NCI-H187 (cell line): ENCODE data around the gene ZNF79.

ENCODE experiments used
- DNase-seq, 2 experiments: peaks; one replicate each; lab custom pipeline; 2025; lab: John Stamatoyannopoulos, UW

The ZNF79 gene

DNA sequence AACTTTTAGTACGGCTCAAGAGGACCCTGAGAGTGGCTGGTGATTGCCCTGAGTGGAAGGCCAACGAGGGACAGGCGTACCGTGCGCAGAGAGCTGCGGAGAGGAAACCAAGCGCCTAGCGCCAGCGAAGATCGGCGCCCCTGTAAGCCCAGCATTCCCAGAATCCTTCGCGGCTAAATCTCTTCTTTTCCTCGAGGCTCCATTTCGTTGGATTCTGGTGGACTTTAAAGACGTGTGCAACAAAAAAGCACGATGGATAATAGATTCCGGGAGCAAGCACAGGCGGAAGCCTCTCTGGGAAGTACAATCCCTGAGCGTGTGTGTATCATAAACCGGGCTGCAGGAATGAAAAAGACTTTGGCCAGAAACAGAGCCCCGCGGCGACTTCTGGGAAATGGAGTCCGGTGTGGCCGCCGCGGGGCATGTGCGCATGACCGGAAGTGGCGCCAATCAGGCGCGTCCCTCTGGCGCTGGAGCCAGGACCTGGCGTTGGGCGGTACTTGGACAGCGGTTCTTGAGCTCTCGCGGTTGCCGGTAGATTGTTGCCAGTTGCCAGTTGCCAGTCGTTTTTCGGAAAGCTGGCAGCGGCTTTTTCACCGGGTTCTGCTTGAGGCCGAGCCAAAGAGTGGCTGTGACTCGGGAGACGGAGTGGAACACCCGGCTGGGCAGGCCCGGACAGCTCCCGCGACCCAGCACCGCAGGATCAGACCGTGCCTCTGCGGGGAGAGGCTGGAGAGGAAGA, at the start of gene ZNF79:
ZNF79 (plus strand) TSS at position 449 of the 742 bp plus-strand sequence. CDS start 406 bp downstream, outside the sequence.
- DNase-seq, result peak; percentile 70 to 74

DNA sequence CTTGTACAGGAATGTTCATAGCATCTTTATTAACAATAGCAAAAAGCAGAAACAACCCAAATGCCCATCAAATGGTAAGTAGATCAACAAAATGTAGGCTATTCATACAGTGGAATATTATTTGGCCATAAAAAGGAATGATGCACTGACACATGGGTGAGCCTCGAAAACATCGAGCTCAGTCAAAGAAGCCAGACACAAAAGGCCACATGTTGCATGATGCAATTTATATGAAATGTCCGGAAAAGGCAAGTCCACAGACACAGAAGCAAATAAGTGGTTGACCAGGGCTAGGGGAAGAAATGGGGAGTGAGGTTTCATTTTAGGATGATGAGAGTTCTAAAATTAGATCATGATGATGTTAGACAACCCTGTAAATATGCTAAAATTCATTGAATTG, 43.7 kb upstream of the ZNF79 start:
- no peak for DNase-seq

DNA sequence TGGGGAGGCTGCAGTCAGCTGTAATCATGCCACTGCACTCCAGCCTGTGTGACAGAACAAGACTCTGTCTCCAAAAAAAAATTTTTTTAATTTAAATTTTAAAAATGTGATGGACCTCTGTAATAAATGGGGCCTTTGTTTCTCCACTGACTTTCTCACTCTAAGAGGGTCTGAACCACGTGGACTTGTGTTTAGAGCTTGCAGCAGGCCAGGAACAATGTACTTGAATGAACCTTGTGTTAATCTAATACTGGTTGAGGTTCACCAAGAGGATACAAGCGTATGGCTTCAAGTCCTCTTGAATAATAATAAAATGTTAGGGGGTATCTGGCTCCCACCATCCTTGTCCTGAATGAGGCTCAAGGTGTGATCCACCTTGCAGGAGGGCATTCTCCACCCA, 41.6 kb upstream of the ZNF79 start:
- DNase-seq, result no peak

DNA sequence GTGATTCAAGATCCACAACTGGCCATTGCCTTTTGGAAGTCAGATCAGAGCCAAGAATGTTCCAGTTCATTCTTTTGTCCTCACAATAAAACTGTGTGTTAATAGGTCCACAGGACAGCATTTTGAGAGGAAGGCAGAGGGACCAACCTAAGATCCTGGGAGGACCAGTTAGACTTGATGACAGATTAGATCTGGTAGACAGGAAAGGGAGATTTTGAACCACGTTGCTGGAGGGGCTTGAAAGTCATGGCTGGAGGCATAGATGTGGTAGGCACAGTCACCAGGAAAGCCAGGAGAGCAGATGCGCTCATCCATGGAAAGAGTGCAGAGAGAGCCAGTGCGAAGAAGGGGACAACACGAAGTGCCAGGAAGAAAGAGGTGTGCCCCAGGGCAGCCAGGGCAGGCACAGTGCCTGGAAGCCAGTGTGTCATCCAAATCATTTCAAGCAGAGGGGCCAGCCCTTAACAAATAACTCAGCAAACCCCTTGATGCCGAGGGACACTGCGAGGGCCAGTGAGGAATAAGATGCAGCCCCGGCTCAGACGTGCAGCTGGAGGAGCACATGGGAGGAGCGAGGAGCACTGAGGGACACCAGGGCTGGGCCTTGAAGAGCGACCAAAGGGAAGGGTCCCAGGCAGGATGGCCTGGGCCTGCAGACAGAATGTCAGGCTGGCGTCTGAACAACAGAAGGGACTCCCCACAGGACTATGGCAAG, 40.0 kb upstream of the ZNF79 start:
- no peak for DNase-seq

DNA sequence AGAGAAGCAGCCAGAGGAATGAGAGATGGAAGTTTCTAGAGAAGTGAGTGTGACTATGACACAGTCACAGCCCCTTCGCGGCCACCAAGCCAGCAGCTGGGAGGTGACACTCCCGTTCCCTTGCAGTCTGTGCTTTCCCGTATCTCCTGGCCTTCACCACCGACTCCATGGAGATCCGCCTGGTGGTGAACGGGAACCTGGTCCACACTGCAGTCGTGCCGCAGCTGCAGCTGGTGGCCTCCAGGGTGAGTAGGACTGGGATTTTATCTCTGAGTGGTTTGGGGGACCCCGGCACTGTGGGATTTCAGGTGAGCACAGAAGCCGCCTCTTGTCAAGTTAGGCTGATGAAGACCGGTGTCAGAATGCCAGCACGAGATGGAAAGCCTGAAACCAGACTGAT, 39.3 kb upstream of the ZNF79 start:
- DNase-seq, result no peak

DNA sequence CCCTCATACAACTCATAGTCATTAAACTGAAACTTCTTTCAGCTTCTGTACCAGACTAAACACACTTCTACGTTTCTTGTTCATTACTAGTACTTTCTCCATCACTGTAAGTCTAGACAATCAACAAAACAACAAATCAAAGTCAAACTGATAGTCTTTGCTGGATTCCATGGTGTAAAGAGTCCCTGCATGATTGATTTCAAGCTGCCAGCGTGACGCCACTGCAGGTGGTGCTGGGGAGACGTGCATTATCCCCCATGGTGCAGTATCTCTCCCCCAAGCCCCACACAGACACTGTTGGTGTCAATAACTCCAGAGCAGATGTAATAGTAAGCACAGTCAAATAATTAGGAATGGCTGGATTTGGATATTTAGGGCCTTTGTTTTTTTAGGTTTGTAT, 37.9 kb upstream of the ZNF79 start:
- DNase-seq, result no peak

DNA sequence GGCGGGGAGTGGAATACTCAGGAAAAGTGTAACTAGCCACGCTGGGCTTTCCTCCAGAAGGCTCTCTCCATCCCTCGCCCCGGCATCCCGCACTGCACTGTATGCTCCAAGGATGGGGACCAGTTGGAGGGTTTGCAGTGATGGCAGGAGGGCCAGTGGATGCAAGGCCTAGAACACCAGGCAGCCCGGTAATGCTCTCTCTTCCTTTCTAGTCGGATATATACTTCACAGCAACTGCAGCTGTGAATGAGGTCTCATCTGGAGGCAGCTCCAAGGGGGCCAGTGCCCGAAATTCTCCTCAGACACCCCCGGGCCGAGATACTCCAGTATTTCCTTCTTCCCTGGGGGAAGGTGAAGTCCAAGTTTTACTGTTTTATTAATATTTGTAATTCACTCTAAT, 37.2 kb upstream of the ZNF79 start:
- DNase-seq, result no peak

DNA sequence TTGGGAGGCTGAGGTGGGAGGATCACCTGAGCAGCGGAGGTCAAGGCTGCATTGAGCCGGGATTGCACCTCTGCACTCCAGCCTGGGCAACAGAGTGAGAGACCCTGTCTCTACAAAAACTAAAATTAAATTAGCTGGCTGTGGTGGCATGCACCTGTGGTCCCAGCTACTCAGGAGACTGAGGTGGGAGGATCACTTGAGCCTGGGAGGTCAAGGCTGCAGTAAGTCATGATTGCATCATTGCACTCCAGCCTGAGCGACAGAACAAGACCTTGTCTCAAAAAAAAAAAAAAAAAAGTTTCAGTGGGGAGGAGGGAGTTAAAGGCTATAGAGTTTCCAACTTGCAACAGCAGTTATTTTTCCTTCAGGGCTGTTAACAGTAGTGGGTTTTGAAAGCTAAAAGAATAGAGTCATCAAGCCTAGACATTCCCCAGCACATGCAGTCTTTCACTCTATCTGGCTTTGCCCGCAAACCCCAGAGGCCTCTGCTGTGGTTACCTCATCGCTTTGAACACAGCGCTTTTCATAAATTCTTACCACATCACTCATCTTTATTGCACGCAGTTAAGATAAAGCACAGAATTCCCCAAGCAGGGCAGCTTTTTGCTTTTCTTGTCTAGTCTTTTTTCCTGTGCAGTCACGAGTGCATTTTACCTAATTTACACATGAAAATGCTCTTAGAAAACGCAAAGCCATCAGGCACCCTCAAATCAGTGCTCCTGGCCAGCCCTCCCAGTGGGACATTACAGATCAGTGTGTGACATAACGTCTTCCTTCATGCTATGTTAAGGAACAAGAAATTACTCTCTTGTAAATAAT, 35.9 kb upstream of the ZNF79 start:
- DNase-seq, result no peak

DNA sequence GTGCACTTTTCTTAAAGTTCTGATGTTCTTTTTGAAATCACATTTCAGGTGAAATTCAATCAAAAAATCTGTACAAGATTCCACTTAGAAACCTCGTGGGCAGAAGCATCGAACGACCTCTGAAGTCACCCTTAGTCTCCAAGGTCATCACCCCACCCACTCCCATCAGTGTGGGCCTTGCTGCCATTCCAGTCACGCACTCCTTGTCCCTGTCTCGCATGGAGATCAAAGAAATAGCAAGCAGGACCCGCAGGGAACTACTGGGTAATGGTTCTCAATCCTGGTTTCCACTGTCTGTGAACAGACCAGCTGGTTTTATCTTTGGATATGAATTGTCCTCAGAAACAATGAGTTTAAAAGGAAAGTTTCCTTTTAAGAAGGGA, 35.3 kb upstream of the ZNF79 start:
- no peak for DNase-seq

DNA sequence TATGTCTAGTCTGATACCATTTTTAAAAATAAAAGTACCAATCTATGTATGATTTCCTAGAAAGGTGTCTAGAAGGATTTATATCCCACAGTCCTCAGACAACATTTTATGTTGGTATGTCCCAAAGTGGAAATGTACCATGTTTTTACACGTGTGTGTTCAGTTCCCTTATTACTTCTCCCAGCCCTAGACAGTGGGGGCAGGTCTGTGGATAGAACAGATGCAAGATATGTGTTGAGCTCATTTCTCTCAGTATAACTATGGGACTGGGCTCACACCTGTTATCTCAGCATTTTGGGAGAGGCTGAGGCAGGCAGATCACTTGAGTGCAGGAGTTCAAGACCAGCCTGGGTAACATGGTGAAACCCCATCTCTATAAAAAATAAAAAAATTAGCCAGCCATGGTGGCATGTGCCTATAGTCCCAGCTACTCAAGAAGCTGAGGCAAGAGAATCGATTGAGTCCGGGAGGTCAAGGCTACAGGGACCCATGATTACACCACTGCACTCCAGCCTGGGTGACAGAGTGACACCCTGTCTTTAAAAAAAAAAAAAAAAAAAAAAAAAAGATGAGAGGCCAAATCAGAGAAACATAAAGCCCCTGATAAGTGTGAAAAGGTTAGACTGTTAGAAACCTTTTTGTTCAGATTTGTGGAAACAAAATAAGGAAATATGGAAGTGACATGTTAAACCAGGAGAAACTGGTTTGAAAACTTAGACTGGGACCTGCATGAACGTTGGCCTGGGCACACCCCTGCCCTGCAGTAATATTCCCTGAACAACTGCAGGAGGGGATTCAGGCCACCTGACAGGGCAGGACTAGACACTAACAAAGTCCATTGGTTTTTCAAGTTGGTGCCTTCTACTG, 34.6 kb upstream of the ZNF79 start:
- DNase-seq, result no peak

DNA sequence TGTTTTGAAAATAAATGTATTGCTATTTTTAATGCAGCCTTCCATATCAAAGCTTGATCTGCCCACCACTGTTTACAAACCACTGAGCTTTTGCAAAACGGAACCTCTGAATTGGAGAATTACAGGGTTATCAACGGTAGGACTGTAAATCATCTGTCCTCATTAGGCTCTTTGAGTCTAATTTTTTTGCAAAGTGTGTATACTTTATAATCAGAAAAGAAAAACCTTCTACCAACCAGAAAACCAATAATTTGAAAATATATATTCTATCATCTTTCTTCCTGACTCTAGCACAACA, 34.0 kb upstream of the ZNF79 start:
- DNase-seq, result no peak

DNA sequence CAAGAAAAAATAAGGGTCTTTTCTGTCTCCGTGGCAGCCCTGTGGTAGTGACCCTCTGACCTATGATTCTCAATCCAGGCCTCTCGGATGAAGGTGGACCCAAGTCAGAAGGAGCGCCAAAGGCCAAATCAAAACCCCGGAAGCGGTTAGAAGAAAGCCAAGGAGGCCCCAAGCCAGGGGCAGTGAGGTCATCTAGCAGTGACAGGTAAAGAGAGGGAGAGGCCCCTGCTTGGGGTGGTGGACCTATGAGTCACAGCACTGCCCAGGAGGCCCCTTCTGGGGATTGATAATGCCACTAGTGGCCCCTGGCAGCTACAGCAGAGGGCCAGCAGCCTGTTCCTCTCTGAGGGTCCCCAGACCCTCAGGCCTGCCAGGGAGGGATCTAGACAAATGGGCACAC, 33.6 kb upstream of the ZNF79 start:
- no peak for DNase-seq

DNA sequence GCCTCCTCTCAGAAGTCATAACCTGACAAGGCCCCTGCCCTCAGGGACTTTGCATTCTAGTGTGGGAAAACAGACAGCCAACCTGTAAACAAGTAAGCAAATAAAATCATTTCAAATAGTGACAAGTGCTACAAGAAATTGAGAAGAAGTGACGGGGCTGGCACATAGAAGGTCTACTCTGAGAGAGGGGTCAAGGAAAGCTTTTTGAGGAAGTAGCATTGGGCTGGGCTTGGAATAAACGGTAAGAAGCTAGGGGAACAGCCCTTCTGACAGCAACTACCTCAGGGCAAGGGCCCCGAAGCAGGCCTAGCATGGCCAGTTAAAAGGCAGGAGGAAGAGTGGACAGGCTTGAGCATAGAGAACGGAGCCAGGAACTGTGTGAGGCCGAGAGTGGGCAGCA, 32.0 kb upstream of the ZNF79 start:
- DNase-seq, result no peak

DNA sequence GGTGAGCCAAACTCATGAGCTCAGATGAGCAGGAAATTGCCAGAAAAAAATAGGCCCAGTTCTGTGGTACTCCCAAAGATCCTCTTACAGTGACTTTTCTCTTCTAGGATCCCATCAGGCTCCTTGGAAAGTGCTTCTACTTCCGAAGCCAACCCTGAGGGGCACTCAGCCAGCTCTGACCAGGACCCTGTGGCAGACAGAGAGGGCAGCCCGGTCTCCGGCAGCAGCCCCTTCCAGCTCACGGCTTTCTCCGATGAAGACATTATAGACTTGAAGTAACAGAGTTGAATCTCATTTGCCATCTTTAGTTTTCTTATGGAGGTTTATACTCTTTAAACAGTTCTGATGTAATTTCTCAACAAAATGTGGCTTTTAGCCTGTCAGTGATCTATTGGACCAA, 31.2 kb upstream of the ZNF79 start:
- no peak for DNase-seq

DNA sequence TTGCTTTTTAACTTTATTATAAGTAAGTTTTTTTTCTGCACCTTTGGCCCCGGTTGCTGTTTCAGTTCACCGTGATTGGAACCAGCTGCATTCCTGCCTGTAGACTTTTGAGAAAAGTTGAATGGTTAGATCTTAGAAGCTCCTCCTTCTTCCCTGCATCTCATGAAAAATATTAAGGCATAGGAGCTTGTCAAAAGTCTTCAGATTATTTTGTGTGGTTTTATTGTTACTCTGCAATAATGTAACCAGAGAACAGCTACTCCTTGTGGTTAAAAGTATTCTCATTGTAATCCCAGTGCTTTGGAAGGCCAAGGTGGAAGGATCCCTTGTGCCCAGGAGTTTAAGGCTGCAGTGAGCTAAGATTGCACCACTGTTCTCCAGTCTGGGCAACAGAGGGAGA, 30.5 kb upstream of the ZNF79 start:
- no peak for DNase-seq

DNA sequence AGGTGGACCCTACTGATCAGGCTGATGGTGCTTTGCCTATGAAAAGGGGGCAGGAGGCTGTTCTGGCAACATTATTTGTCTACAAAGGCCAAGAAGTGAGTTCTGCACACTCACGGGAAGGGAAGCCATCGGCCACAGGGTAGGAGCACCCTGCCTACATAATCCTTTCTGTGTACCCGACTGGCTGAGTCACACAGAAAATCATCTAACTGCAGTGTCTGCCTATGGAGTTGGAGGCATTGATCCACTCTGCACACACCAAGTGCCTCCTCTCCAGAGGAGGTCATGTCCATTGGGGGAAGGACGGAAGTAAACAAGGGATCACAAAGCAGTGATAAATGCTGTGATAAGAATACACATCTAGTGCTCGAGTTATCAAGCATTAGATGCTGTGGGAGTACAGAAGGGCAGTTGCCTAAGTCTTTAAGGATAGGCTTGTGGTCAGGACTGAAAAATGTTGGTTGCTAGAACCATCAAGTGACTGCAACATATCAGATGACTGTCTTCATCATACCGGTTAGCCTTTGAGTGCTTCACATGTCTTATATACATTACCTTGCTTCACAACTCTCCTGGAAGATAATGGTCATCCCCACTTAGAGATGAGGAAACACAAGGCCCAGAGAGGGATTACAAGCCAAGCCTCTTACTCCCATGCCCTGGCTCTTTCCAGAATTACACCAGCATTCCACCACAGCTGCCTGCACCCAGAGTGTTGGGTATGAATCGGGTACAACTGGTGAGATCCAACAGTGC, 28.5 kb upstream of the ZNF79 start:
- no peak for DNase-seq

DNA sequence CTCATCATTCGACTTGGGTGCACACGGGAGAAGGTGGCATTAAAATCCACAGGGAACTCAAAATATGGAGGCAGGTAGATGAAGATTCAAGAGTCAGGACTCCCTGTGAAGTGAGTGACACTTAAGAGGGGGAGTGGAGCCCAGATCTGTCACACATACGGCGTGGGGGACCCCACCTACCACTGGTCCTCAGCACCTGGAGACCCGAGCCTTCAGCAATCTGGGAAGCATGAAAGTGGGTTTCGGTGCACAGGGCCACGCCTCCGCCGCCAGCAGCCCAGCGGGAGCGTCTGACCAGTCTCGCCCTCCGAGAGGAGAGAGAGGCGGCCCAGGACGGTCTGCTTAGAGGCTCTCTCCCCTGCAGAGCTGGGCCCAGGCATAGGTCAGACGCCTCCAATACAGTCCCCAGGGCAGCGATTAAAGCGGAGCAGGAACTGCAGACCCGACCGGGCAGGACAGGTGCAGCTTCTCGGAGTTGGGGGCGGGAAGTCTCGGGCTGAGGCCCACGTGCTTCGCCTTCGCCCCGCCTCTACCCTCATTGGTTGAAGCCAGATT, 27.9 kb upstream of the ZNF79 start:
- no peak for DNase-seq

DNA sequence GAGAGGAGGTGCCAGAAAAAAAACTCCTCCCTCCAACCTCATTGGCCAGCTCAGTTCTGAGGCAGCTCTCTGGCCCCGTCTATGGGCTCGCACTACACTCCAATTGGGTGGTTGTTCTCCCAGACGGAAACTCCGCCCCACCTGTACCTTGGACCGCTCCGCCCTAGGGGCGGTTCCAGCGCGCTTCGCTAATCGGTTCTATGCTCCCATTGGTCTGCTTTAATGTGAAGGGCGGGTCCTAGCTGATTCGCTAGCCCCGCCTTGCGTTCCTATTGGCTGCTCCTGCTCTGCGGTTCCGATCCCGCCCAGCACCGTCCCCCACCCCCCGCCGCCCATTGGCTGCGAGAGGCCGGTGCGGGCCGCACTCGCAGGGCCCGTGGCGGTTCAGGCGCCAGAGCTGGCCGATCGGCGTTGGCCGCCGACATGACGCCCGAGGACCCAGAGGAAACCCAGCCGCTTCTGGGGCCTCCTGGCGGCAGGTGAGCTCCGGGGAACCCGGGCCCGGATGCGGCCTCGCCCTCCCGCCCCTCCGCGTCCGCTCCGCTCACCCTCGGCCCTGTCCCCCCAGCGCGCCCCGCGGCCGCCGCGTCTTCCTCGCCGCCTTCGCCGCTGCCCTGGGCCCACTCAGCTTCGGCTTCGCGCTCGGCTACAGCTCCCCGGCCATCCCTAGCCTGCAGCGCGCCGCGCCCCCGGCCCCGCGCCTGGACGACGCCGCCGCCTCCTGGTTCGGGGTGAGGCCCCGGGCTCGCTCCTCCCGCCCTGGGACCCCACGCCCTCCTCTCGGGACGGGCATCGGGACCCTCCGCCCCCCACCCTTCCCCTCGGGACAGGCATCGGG, 27.2 kb upstream of the ZNF79 start, which contains the start of gene SLC2A8:
SLC2A8 (plus strand) TSS at position 362 of the 838 bp plus-strand sequence; CDS start at position 424, 62 bp downstream.
- peak; percentile 93 to 98 for DNase-seq

DNA sequence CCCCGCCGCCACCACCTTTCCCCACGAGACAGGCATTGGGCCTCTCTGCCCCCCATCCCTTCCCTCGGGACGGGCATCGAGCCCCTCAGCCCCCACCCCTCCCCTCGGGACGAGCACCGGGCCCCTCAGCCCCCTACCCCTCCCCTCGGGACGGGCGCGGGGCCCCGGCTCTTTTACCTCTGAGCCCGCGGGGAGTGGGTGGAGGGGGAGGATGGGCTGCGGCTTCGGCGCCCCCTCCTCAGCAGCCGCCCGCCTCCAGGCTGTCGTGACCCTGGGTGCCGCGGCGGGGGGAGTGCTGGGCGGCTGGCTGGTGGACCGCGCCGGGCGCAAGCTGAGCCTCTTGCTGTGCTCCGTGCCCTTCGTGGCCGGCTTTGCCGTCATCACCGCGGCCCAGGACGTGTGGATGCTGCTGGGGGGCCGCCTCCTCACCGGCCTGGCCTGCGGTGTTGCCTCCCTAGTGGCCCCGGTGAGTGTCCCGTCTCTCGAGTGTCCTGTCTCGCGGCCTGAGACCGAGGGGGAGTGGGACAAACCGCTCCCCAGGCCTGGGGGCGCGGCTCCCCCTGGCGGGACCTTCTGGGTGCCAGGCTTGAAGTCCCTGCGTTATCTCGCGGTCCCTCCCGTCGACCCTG, 26.4 kb upstream of the ZNF79 start:
- DNase-seq, result no peak

DNA sequence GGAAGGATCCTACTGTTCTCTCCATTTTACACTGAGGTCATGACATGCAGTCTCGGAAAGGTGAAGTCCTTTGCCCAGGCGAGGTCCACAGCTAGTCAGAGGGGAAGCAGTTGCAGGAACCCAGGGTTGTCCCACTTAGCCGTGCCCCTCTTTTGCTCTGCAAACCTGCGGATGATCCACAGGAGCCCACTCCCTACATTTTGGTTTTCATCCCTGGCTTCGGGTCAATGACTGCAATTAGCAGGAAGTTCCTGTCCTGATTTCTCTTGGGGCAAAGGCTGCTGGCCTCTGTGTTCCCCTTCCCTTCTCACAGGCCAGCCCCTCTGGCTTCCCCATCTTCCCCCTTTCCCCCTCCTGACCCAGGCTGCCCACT, 25.9 kb upstream of the ZNF79 start:
- no peak for DNase-seq
